DND-41 (cell line): ENCODE data around the gene DCST1.

Experiments
- ATAC-seq: fragments of 200-7000 bp; cut with Tn5 transposase; 3 replicates; pipeline ENCODE4 v1.9.1; 2021; ENCODE audit warnings: low read depth; ENCODE audit not compliant: insufficient read depth
- DNase-seq: peaks from one replicate; pipeline ENCODE4 v3.0.0-alpha.2; 2020
- H2AFZ ChIP-seq: 2 replicates; pipeline ENCODE4 v1.6.0; 2012; ENCODE audit warnings: low read depth, low read length
- H3K27ac ChIP-seq: 2 replicates; pipeline ENCODE4 v1.5.1; 2012; ENCODE audit warnings: low read length, inconsistent platforms
- H3K27me3 ChIP-seq: fragments of 200-600 bp; sonication (generic); 2 replicates; pipeline ENCODE4 v1.6.0; 2012; ENCODE audit warnings: low read length, mild to moderate bottlenecking, inconsistent platforms; ENCODE audit not compliant: insufficient read depth, poor library complexity
- H3K36me3 ChIP-seq: 2 replicates; pipeline ENCODE4 v1.5.1; 2012; ENCODE audit warnings: low read length, inconsistent platforms; ENCODE audit not compliant: insufficient read depth
- H3K4me1 ChIP-seq: 2 replicates; pipeline ENCODE4 v1.5.1; 2012; ENCODE audit warnings: mild to moderate bottlenecking, low read length; ENCODE audit not compliant: insufficient read depth
- H3K4me2 ChIP-seq: 2 replicates; pipeline ENCODE4 v1.6.0; 2012; ENCODE audit warnings: mild to moderate bottlenecking, moderate library complexity, low read length, inconsistent platforms; ENCODE audit not compliant: insufficient read depth
- H3K4me3 ChIP-seq, 2 experiments: fragments of 200-600 bp in 1 of 2; shearing (Covaris generic) in 1 of 2; 2 replicates each; pipeline ENCODE4 v1.5.1; 2012 to 2016; ENCODE audit warnings: inconsistent platforms in 2 of 2, low read length in 2 of 2, mild to moderate bottlenecking in 2 of 2, low read depth in 1 of 2, moderate library complexity in 1 of 2
- H3K79me2 ChIP-seq: 2 replicates; pipeline ENCODE4 v1.6.0; 2012; ENCODE audit warnings: low read length, inconsistent platforms; ENCODE audit not compliant: insufficient read depth
- H3K9ac ChIP-seq: 2 replicates; pipeline ENCODE4 v1.6.0; 2012; ENCODE audit warnings: low read depth, mild to moderate bottlenecking, inconsistent platforms, low read length, moderate library complexity
- H3K9me3 ChIP-seq: 2 replicates; pipeline ENCODE4 v1.5.1; 2012; ENCODE audit warnings: low read length, moderate library complexity, mild to moderate bottlenecking, inconsistent platforms; ENCODE audit not compliant: insufficient read depth, severe bottlenecking
- H4K20me1 ChIP-seq: 2 replicates; pipeline ENCODE4 v1.6.0; 2012; ENCODE audit warnings: low read length; ENCODE audit not compliant: insufficient read depth
- CTCF ChIP-seq: IDR thresholded peaks from 2 replicates; pipeline ENCODE4 v1.5.1; 2012; ENCODE audit warnings: borderline replicate concordance, low read length, moderate library complexity, mild to moderate bottlenecking; ENCODE audit not compliant: poor library complexity, severe bottlenecking; ENCODE audit errors: extremely low read depth
- EZH2 ChIP-seq: IDR thresholded peaks from 3 replicates; pipeline ENCODE4 v1.6.1; 2012; ENCODE audit warnings: borderline replicate concordance, low read depth, mild to moderate bottlenecking, moderate library complexity, low read length, inconsistent platforms; ENCODE audit not compliant: severe bottlenecking

Gene DCST1

GRCh38 chr1:155051342-155051776 lies 17.7 kb downstream of the DCST1 start:
- H3K4me2 ChIP-seq, result peak overlapping the region; percentile 73
- TF ChIP-seq EZH2 (peak; percentile 55), CTCF (no peak)
- no peak overlapping the region for H3K27ac ChIP-seq
- peaks cover 15% of the 10 kb centered on the region for H3K4me1 ChIP-seq
- peaks cover 31% of the 10 kb centered on the region for H3K27me3 ChIP-seq
- no peak for ATAC-seq
- H2AFZ ChIP-seq, result 0 out of 2 replicates have a peak overlapping the region, but pooled peaks have one; percentile 13
- no peaks in the 10 kb centered on the region for H3K9me3 ChIP-seq
- H4K20me1 ChIP-seq, result peaks cover 10% of the 10 kb centered on the region
- H3K9ac ChIP-seq, result peak overlapping the region; percentile 42
- DNase-seq, result no peak
- no peaks in the 10 kb centered on the region for H3K79me2 ChIP-seq
- H3K4me3 ChIP-seq, result peak overlapping the region in 1 of 2 experiments; percentile 52; a peak in 2 of 4 replicates
- H3K36me3 ChIP-seq, result no peaks in the 10 kb centered on the region

- H3K79me2 ChIP-seq, result no peaks in the 10 kb centered on the region
- H3K36me3 ChIP-seq, result no peaks in the 10 kb centered on the region
- no peaks in the 10 kb centered on the region for H3K9me3 ChIP-seq
- ATAC-seq (no peak), DNase-seq (no peak)
- H4K20me1 ChIP-seq, result peaks cover 15% of the 10 kb centered on the region
- H3K4me2 ChIP-seq, result peak overlapping the region; percentile 73
- TF ChIP-seq EZH2, result no peak
- no peak for TF ChIP-seq CTCF
- peak overlapping the region in 1 of 2 experiments; percentile 52; a peak in 2 of 4 replicates for H3K4me3 ChIP-seq
- peak overlapping the region; percentile 42; the same call in 1 of the 2 replicates for H3K9ac ChIP-seq
- H2AFZ ChIP-seq, result 0 out of 2 replicates have a peak overlapping the region, but pooled peaks have one; percentile 13
- H3K27me3 ChIP-seq, result peaks cover 31% of the 10 kb centered on the region
- H3K27ac ChIP-seq, result no peak overlapping the region
- peaks cover 15% of the 10 kb centered on the region for H3K4me1 ChIP-seq
Observed at GRCh38 chr1:155051777-155052398, 18.3 kb downstream of the DCST1 start.

- Histone ChIP-seq H3K9me3 (no peaks in the 10 kb centered on the region), H3K79me2 (no peaks in the 10 kb centered on the region), H2AFZ (no peak overlapping the region), H3K4me2 (0 out of 2 replicates have a peak overlapping the region, but pooled peaks have one; percentile 73), H3K27me3 (peaks cover 35% of the 10 kb centered on the region), H3K27ac (no peak overlapping the region), H3K4me3 (no peak overlapping the region), H4K20me1 (peaks cover 15% of the 10 kb centered on the region), H3K36me3 (no peaks in the 10 kb centered on the region), H3K4me1 (peaks cover 15% of the 10 kb centered on the region), H3K9ac (no peak overlapping the region)
- DNase-seq (no peak), ATAC-seq (no peak)
- TF ChIP-seq EZH2 (no peak), CTCF (peak; percentile 29)
Observed at GRCh38 chr1:155052439-155053395, 19.1 kb downstream of the DCST1 start.
